Muscle layer of colon (tissue), 2 donors: Measurements from ENCODE around the gene MYOCOS.
"Not testable (repeated sequence)": the region's sequence is repeated elsewhere in the genome, so short reads cannot be mapped to it uniquely, and the experiment has no call there.

Experiments used
- H3K27ac ChIP-seq: one replicate; pipeline ENCODE4 v1.7.0; 2013; ENCODE audit warnings: low read depth, mild to moderate bottlenecking, low read length, moderate library complexity
- H3K27me3 ChIP-seq, 2 donors: one replicate each; pipeline ENCODE4 v1.7.0; 2013; ENCODE audit warnings: low read length in 2 of 2, mild to moderate bottlenecking in 2 of 2; ENCODE audit not compliant: insufficient read depth in 2 of 2, control insufficient read depth in 1 of 2
- H3K36me3 ChIP-seq: one replicate; pipeline ENCODE4 v1.7.0; 2013; ENCODE audit warnings: mild to moderate bottlenecking, low read length; ENCODE audit not compliant: insufficient read depth
- H3K4me1 ChIP-seq: one replicate; pipeline ENCODE4 v1.7.0; 2013; ENCODE audit warnings: mild to moderate bottlenecking, low read length; ENCODE audit not compliant: insufficient read depth
- H3K4me3 ChIP-seq, 2 donors: one replicate each; pipeline ENCODE4 v1.7.0; 2013; ENCODE audit warnings: low read length in 2 of 2, low read depth in 1 of 2, mild to moderate bottlenecking in 1 of 2, moderate library complexity in 1 of 2
- H3K9ac ChIP-seq: one replicate; pipeline ENCODE4 v1.7.0; 2013; ENCODE audit warnings: low read length
- H3K9me3 ChIP-seq: one replicate; pipeline ENCODE4 v1.7.0; 2013; ENCODE audit warnings: mild to moderate bottlenecking, low read length
- donor health status: abdominal sarcoma.
- donor health status: Adenocarcinoma of cecum.

Gene MYOCOS

DNA sequence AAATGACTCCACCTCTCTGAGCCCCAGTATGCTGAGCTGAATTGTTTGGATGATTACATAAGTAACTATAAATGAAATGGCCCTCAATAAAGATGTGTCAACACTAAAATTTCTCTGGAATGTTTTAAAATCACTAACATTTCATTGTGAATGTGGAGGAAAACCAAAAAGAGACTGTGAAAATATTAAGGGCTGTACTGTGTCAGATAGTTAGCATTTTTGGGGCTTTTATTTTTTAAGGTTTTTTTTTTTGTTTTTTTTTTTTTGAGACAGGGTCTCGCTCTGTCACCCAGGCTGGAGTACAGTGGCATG, 24.2 kb downstream of the MYOCOS start:
- Histone ChIP-seq H3K9ac (no peak overlapping the region), H3K9me3 (no peaks in the 10 kb centered on the region), H3K27ac (peak overlapping the region; percentile 23), H3K36me3 (no peaks in the 10 kb centered on the region), H3K4me1 (peaks cover 16% of the 10 kb centered on the region), H3K4me3 (no peak overlapping the region), H3K27me3 (no peaks in the 10 kb centered on the region)

DNA sequence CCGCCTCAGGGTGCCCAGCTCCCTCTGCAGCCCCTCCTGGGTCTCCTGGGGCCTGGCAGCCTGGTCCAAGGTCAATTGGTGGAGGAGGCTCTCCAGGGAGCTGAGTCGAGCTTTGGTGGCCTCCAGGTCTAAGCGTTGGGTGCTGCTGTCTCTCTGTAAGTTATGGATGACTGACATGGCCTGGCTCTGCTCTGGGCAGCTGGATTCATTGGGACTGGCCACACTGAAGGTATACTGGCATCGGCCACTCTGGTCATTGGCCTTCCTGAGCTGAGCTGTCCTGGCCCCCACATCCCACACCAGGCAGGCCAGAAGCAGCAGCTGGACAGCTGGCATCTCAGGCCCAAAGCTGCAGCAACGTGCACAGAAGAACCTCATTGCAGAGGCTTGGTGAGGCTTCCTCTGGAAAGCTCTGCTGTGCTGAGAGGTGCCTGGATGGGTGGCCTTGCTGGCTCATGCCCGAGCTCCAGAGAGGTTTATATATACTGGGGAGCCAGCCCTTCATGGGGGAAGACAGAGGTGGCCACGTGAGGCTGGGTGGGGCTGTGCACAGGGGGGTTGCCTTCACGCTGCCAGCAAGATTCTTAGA, 30.3 kb downstream of the MYOCOS start, which contains the start of gene MYOC:
Gene MYOC, minus strand, starts transcription at position 455 of the 589 bp plus-strand sequence. Its CDS starts 77 bp downstream, at position 378.
- peak within 1 kb of the TSS; percentile 12 for H3K27ac ChIP-seq

DNA sequence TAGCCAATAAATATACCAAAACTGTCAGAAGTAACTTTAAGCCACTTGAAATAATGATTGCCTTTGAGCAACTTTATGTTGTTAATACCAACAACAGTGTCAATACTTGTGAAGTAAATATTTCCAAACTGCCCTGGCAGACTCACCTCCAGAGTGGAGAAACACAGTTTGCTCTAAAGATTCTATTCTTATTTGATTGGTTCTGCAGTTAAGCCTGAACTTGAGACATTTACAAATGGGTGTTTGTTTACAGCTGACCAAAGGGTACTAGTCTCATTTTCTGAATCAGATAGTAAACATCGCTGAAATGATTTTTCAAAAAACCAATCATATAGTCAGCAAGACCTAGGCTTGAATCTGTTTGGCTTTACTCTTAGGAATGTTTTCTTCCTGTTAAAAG, 31.8 kb downstream of the MYOCOS start:
- H3K4me1 ChIP-seq, result peaks cover 42% of the 10 kb centered on the region
- H3K4me3 ChIP-seq, result no peak overlapping the region
- H3K36me3 ChIP-seq, result no peaks in the 10 kb centered on the region
- no peak overlapping the region for H3K9ac ChIP-seq
- no peaks in the 10 kb centered on the region for H3K27me3 ChIP-seq
- H3K27ac ChIP-seq, result peak overlapping the region; percentile 59
- H3K9me3 ChIP-seq, result no peaks in the 10 kb centered on the region

More for the DNA sequence above, 30.3 kb downstream of the MYOCOS start, which contains the start of gene MYOC:
- Histone ChIP-seq H3K4me3 (no peak within 1 kb of the TSS), H3K9ac (no peak within 1 kb of the TSS), H3K36me3 (no peaks in the 10 kb centered on the region), H3K4me1 (peaks cover 42% of the 10 kb centered on the region), H3K9me3 (no peaks in the 10 kb centered on the region), H3K27me3 (no peaks in the 10 kb centered on the region)

DNA sequence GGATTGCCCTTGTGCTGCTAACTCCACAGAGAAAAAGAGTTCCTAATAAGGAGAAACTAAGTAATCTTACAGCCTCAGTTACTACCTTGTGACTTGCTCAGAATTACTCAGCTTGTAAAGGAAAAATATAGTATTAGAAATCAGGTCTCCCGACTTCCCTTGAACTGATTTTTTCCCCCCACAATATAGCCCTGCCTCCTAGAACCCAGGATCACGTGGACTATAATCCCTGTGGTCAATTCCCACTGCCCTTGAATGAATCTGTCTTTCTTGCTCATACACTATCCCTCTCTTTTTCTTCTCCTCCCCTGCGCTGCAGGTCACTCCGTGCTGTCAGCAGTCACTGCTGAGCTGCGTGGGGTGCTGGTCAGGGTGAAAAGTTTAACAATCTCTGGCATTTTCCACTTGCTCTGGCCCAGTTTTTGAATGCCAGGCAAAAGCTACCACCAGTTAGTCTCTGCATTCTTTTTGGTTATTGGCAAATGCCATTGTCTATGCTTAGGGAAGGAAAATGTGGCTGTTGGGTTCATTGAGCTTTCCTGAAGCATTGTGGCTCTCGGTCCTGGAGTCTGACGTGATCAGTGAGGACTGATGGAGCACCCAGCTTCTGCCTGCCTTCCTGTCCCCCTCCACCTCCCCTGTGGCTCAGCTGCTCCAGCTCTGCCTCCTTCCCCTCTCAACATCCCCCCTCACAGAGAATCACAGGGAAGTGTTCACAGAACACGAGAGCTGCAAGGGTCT, 32.3 kb downstream of the MYOCOS start:
- Histone ChIP-seq H3K27ac (peak overlapping the region; percentile 59), H3K4me1 (peaks cover 42% of the 10 kb centered on the region), H3K9ac (no peak overlapping the region), H3K4me3 (peak overlapping the region in 1 of 2 donors; percentile 5), H3K9me3 (no peaks in the 10 kb centered on the region), H3K27me3 (no peaks in the 10 kb centered on the region), H3K36me3 (no peaks in the 10 kb centered on the region)

DNA sequence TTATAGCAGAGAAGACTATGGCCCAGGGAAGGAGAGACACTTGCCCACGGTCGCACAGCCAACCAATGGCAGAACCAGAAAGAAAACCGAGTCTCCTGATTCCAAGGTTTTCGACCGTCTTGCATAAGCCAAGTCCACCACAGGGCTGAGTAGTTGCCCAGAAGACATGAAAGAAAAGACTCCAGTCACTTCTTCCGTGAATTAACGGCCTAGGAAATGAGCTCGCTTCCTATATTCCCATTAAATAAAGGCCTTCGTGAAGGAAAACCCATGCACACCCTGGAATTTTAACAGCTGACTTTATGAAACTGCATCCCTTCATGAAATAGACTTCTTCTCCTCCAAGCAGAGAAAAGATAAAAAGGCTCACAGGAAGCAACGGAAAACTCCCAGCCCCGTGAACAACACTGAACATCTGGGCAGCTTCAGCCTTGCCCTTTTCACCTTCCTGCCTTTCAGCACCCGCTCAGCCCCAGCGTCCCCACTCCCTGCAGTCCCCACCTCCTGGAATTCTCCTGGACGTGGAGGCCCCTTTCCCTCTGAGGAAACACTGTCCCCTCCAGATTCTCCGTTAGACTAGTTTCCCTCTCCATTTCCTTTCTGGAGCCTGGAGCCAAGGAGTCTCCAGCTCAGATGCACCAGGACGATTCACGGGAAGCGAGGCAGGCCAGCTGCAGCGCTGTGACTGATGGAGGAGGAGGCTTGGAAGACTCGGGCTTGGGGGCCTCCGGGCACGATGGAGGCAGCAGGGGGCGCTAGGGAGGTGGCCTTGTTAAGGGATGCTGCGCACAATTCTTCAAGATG, 33.1 kb downstream of the MYOCOS start:
- Histone ChIP-seq H3K4me1 (peaks cover 42% of the 10 kb centered on the region), H3K27ac (peak overlapping the region; percentile 59), H3K9ac (no peak overlapping the region), H3K36me3 (no peaks in the 10 kb centered on the region), H3K27me3 (no peaks in the 10 kb centered on the region), H3K4me3 (peak overlapping the region in 1 of 2 donors; percentile 5), H3K9me3 (no peaks in the 10 kb centered on the region)

DNA sequence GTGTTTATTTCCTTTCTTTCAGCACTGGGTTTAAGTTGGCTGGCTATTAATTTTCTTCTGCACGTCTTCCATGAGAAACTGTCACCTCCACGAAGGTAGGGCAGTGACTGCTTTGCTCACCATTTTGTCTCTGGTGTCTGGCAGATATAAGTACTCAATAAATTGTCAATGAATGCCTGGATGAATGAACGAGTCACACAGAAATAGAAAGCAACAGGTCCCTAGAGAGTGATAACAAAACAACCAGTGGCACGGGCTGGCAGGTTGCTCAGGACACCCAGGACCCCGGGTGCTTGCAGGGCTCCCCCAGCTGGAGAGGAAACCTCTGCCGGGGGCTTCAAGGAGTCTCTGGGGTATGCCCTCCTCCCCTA, 33.7 kb downstream of the MYOCOS start:
- no peak overlapping the region for H3K27ac ChIP-seq
- H3K4me3 ChIP-seq, result no peak overlapping the region
- H3K9ac ChIP-seq, result no peak overlapping the region

DNA sequence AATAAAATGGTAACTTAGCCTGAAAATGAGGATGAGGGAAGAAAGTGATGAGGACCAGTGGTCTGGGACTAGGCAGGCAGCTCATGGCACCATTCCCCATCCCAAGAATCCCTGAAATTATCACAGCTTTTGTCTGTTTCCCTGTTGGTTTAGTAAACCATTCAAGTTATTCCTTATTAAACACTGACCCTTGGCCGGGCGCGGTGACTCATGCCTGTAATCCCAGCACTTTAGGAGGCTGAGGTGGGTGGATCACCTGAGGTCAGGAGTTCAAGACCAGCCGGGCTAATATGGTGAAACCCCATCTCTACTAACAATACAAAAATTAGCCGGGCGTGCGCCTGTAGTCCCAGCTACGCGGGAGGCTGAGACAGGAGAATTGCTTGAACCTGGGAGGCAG, 34.2 kb downstream of the MYOCOS start:
- peaks cover 42% of the 10 kb centered on the region for H3K4me1 ChIP-seq
- not testable (repeated sequence) for H3K4me3 ChIP-seq, H3K9ac ChIP-seq, H3K27me3 ChIP-seq, H3K9me3 ChIP-seq, H3K36me3 ChIP-seq, H3K27ac ChIP-seq

More for the DNA sequence above, 33.7 kb downstream of the MYOCOS start:
- no peaks in the 10 kb centered on the region for H3K27me3 ChIP-seq
- peaks cover 42% of the 10 kb centered on the region for H3K4me1 ChIP-seq
- no peaks in the 10 kb centered on the region for H3K36me3 ChIP-seq
- no peaks in the 10 kb centered on the region for H3K9me3 ChIP-seq

DNA sequence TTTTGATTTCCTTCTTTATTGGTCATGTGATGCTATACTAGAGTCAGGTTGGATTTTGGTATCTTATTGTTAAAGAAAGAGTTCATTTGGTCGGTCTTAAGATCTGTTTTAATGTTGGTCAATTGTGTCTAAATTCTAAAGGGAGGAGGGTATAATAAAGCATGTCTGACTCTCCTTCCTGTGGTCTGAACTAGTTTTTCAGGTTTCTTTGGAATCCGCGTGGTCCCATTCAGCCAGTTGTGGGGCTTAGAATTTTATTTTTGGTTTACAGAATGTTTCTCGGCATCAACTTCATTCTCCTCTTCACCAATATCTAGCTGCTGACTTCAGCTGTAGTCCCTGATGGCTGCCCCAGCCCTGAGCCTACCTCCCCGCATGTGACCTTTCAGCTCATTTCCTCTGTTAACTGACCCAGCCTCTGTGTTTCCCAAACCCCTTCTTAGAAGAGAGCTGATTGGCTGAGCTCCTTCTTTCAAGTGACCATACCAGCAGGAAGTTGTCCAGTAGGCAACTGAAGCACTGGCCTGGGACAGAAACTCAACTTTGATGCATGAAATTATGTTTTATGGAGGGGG, 39.1 kb downstream of the MYOCOS start:
- H3K9ac ChIP-seq, result no peak overlapping the region
- H3K27me3 ChIP-seq, result no peaks in the 10 kb centered on the region
- no peak overlapping the region for H3K4me3 ChIP-seq
- no peaks in the 10 kb centered on the region for H3K36me3 ChIP-seq
- H3K27ac ChIP-seq, result no peak overlapping the region
- H3K9me3 ChIP-seq, result no peaks in the 10 kb centered on the region
- H3K4me1 ChIP-seq, result peaks cover 16% of the 10 kb centered on the region

DNA sequence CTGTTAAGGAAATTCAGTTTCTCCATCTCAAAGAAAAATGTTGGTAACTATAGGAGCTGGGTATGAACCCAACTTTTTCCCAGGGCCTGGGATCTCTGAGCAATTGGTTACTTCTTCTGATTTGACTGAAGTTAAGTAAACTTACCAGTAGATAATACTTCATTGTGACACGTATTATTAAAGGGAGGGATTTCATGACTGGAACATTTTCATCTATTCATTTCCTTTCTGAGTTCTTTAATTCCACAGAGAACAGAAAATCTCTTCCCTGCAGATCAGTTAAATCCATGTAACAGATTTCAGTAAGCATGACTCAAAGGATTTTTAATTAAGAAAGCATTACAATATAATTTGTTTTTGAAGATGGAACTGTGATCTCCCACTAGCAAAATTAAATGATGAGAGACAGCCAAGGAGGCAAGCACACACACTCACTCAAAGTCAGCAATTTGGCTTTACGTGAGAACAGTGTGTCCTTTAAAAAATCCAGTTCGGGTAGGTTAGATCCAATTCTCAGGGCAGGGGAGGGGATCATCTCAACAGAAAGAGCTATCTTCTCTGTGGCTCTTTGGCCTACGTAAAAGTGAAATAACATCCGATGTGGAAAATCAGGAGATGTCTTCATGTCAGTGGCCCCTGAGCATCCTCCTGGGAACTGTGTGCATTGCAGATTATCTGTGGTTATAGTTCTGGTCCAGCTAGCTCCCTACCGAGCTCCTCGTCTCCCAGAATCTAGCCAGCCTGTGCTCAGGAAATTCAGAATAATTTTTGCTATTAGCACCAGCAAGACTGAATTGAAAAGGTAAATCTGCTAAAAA, 41.2 kb downstream of the MYOCOS start:
- Histone ChIP-seq H3K27me3 (no peaks in the 10 kb centered on the region), H3K4me1 (peaks cover 25% of the 10 kb centered on the region), H3K4me3 (no peak overlapping the region), H3K27ac (no peak overlapping the region), H3K36me3 (no peaks in the 10 kb centered on the region), H3K9ac (no peak overlapping the region), H3K9me3 (no peaks in the 10 kb centered on the region)

DNA sequence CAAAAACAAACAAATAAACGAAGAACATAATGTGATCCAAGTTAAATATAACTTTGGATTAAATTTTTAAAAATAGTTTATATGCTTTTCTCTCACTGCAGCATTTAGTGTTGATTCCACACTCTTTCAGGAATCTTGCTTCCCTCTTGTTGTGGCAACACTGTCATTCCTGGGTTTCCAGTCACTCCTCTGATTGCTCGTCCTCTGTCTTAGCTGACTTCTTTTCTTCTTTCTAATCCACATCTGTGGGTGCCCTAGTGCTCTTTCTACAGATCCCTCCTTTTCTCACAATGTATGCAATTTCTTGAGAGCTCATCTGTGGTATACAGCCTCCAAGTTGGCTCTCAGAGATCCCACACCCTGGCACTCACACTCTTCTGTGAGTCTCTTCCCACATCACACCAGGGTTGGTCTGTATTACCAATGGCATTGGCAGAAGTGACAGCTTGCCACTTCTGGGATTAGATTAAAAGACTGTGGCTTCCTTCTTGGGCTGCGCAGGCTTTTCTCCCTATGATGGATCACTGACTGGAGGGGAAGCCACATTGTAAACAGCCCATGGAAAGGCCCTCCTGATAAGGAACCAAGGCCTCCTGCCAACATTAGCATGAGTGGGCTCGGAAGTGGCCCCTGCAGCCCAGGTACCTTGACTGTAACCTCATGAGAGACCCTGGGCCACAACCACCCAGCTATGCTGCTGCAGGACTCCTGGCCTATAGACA, 42.0 kb downstream of the MYOCOS start:
- Histone ChIP-seq H3K4me1 (peaks cover 25% of the 10 kb centered on the region), H3K9me3 (no peaks in the 10 kb centered on the region), H3K27ac (no peak overlapping the region), H3K27me3 (no peaks in the 10 kb centered on the region), H3K9ac (no peak overlapping the region), H3K36me3 (no peaks in the 10 kb centered on the region), H3K4me3 (no peak overlapping the region)
